Calu3 (cell line): ENCODE measurements around the gene TTC27. TPM values are rescaled to one million over a fixed set of nuclear protein-coding genes. Genes with fewer than 3 reads are reported as not detected.

Experiments
- BruUV-seq: library from RNA; stranded (reverse); fragments of 400-500 nt; replicated peaks from 2 replicates; lab custom pipeline; 2021; lab: Mats Ljungman, UMichigan
- CTCF ChIA-PET: fragments of 300-600 bp; sonication (Branson Sonifier 250); formaldehyde crosslinking; loops from one replicate; lab custom pipeline; 2022; ENCODE audit warnings: antibody characterized with exemption; lab: Charles Lee
- DNase-seq: peaks from one replicate; pipeline ENCODE4 v3.0.0; 2022
- H3K27ac Mint-ChIP-seq: one replicate; pipeline ENCODE4 v1.8.0; 2022; ENCODE audit warnings: mixed read lengths; ENCODE audit not compliant: unreplicated experiment
- H3K27me3 Mint-ChIP-seq: one replicate; pipeline ENCODE4 v1.8.0; 2022; ENCODE audit warnings: mixed read lengths; ENCODE audit not compliant: unreplicated experiment
- H3K36me3 Mint-ChIP-seq: one replicate; pipeline ENCODE4 v1.8.0; 2022; ENCODE audit warnings: mild to moderate bottlenecking, moderate library complexity, mixed read lengths; ENCODE audit not compliant: insufficient read depth, unreplicated experiment
- H3K4me1 Mint-ChIP-seq: one replicate; pipeline ENCODE4 v1.8.0; 2022; ENCODE audit warnings: mild to moderate bottlenecking, low read depth, mixed read lengths; ENCODE audit not compliant: unreplicated experiment
- H3K4me3 Mint-ChIP-seq: one replicate; pipeline ENCODE4 v1.8.0; 2022; ENCODE audit warnings: mild to moderate bottlenecking, low read depth, moderate library complexity, mixed read lengths; ENCODE audit not compliant: unreplicated experiment
- H3K9me3 Mint-ChIP-seq: one replicate; pipeline ENCODE4 v1.8.0; 2022; ENCODE audit warnings: low read depth, mixed read lengths; ENCODE audit not compliant: unreplicated experiment
- CTCF ChIP-seq: fragments of 200-600 bp; IDR thresholded peaks from one replicate; pipeline ENCODE4 v1.8.0; 2022; ENCODE audit warnings: antibody characterized with exemption; ENCODE audit not compliant: unreplicated experiment
- intact Hi-C: fragments of 100-400 bp; cut with micrococcal nuclease; formaldehyde crosslinking; loops from one replicate; pipeline ENCODE4 v1.10.0; 2022; ENCODE audit not compliant: unreplicated experiment
- total RNA-seq: library from RNA; stranded (reverse); gene quantifications from 2 replicates; pipeline ENCODE4 v1.2.3, GENCODE V29; 2022

The TTC27 gene
- total RNA-seq, 1 experiment from 2014 or later = 20.1 TPM

GRCh38 chr2:32801741-32802140 lies 173.9 kb downstream of the TTC27 start:
- no TSS peak for BruUV-seq

GRCh38 chr2:32802877-32803276 lies 175.0 kb downstream of the TTC27 start:
- Mint-ChIP-seq H3K9me3 (no peaks in the 10 kb centered on the region), H3K36me3 (peaks cover 4% of the 10 kb centered on the region), H3K4me1 (peaks cover 19% of the 10 kb centered on the region), H3K27ac (no peak overlapping the region), H3K27me3 (no peaks in the 10 kb centered on the region), H3K4me3 (no peak overlapping the region)
- CTCF ChIA-PET = interaction anchor here (0.6 kb wide), 1 partner anchor 207 kb away, joined by 17 read pairs; no protein-coding TSS in a partner anchor
- DNase-seq = no peak
- intact Hi-C loops = no loop called here
- TF ChIP-seq CTCF = no peak
- no TSS peak for BruUV-seq

More at GRCh38 chr2:32801741-32802140, 173.9 kb downstream of the TTC27 start:
- CTCF ChIA-PET = no interaction called here
- no peak overlapping the region for H3K27ac Mint-ChIP-seq
- TF ChIP-seq CTCF = no peak
- H3K27me3 Mint-ChIP-seq = no peaks in the 10 kb centered on the region
- intact Hi-C loops = no loop called here
- no peaks in the 10 kb centered on the region for H3K36me3 Mint-ChIP-seq
- no peak overlapping the region for H3K4me3 Mint-ChIP-seq
- no peaks in the 10 kb centered on the region for H3K9me3 Mint-ChIP-seq
- peaks cover 13% of the 10 kb centered on the region for H3K4me1 Mint-ChIP-seq
- DNase-seq = no peak

- H3K27ac Mint-ChIP-seq = no peak overlapping the region
- no peaks in the 10 kb centered on the region for H3K27me3 Mint-ChIP-seq
- intact Hi-C loops = no loop called here
- DNase-seq = no peak
- TF ChIP-seq CTCF = no peak
- BruUV-seq = no TSS peak
- H3K4me1 Mint-ChIP-seq = peaks cover 27% of the 10 kb centered on the region
- H3K36me3 Mint-ChIP-seq = peaks cover 7% of the 10 kb centered on the region
- H3K4me3 Mint-ChIP-seq = no peak overlapping the region
- no peaks in the 10 kb centered on the region for H3K9me3 Mint-ChIP-seq
- CTCF ChIA-PET = no interaction called here
Observed at GRCh38 chr2:32804205-32804604, 176.4 kb downstream of the TTC27 start.

GRCh38 chr2:32805104-32806095 lies 177.6 kb downstream of the TTC27 start:
- CTCF ChIA-PET = interaction anchor here (1.2 kb wide), 1 partner anchor 13 kb away, joined by 6 read pairs; no protein-coding TSS in a partner anchor
- H3K36me3 Mint-ChIP-seq = peaks cover 7% of the 10 kb centered on the region
- DNase-seq = peak; percentile 24
- no peaks in the 10 kb centered on the region for H3K27me3 Mint-ChIP-seq
- no peak overlapping the region for H3K4me3 Mint-ChIP-seq
- no peak for TF ChIP-seq CTCF
- peaks cover 27% of the 10 kb centered on the region for H3K4me1 Mint-ChIP-seq
- peak overlapping the region; percentile 79 for H3K27ac Mint-ChIP-seq
- H3K9me3 Mint-ChIP-seq = peaks cover 2% of the 10 kb centered on the region
- BruUV-seq = no TSS peak
- intact Hi-C loops = no loop called here
